HG03095 (cell line): ENCODE data around the gene TMF1.

ENCODE experiments used
- ATAC-seq: cut with Tn5 transposase; IDR thresholded peaks from one replicate; pipeline ENCODE4 v1.9.1; 2021; ENCODE audit warnings: moderate library complexity; ENCODE audit not compliant: unreplicated experiment

The TMF1 gene

GRCh38 chr3:68977486-68978167 is 74.5 kb downstream of the TMF1 start:
- no peak for ATAC-seq

GRCh38 chr3:68974711-68975110 is 77.4 kb downstream of the TMF1 start:
- no peak for ATAC-seq

- ATAC-seq: no peak
Measured at GRCh38 chr3:68973639-68974038, 78.5 kb downstream of the TMF1 start.

- no peak for ATAC-seq
Measured at GRCh38 chr3:68972358-68972979, 79.7 kb downstream of the TMF1 start.
